ENCODE results near the gene DNAJA3.

The DNAJA3 gene

GRCh38 chr16:4401510-4401909, 24.2 kb upstream of the DNAJA3 start:
- no peak for DNase-seq (ENCODE audit: low read depth)
- peaks cover 11% of the 10 kb centered on the region for H3K36me3 ChIP-seq (ENCODE audit: control insufficient read depth, insufficient read depth, low read length, severe bottlenecking)
- H3K9ac ChIP-seq (ENCODE audit: low read length): no peak overlapping the region
- no peak overlapping the region for H3K4me3 ChIP-seq (ENCODE audit: low read length)
- no peaks in the 10 kb centered on the region for H3K9me3 ChIP-seq (ENCODE audit: control insufficient read depth, low read length)
- peaks cover 2% of the 10 kb centered on the region for H3K4me1 ChIP-seq (ENCODE audit: control insufficient read depth, insufficient read depth, low read length)
- no peaks in the 10 kb centered on the region for H3K27me3 ChIP-seq (replicated peaks; ENCODE audit: control insufficient read depth, insufficient read depth, low read length)

GRCh38 chr16:4402439-4403132, 23.1 kb upstream of the DNAJA3 start:
- Histone ChIP-seq H3K9me3 (ENCODE audit: control insufficient read depth, low read length) (no peaks in the 10 kb centered on the region), H3K9ac (ENCODE audit: low read length) (peak overlapping the region; percentile 45), H3K27me3 (replicated peaks; ENCODE audit: control insufficient read depth, insufficient read depth, low read length) (no peaks in the 10 kb centered on the region), H3K4me3 (ENCODE audit: low read length) (no peak overlapping the region), H3K36me3 (ENCODE audit: control insufficient read depth, insufficient read depth, low read length, severe bottlenecking) (peaks cover 15% of the 10 kb centered on the region), H3K4me1 (ENCODE audit: control insufficient read depth, insufficient read depth, low read length) (peaks cover 2% of the 10 kb centered on the region)
- peak; percentile 93 for DNase-seq (ENCODE audit: low read depth)

- no peak for DNase-seq (ENCODE audit: low read depth)
- Histone ChIP-seq H3K9me3 (ENCODE audit: control insufficient read depth, low read length) (no peaks in the 10 kb centered on the region), H3K9ac (ENCODE audit: low read length) (no peak overlapping the region), H3K27me3 (replicated peaks; ENCODE audit: control insufficient read depth, insufficient read depth, low read length) (no peaks in the 10 kb centered on the region), H3K4me1 (ENCODE audit: control insufficient read depth, insufficient read depth, low read length) (peaks cover 9% of the 10 kb centered on the region), H3K4me3 (ENCODE audit: low read length) (no peak overlapping the region), H3K36me3 (ENCODE audit: control insufficient read depth, insufficient read depth, low read length, severe bottlenecking) (peaks cover 15% of the 10 kb centered on the region)
Observed at GRCh38 chr16:4403133-4403949, 22.3 kb upstream of the DNAJA3 start.

- H3K4me1 ChIP-seq (ENCODE audit: control insufficient read depth, insufficient read depth, low read length): peaks cover 9% of the 10 kb centered on the region
- DNase-seq (ENCODE audit: low read depth): peak; percentile 56
Observed at GRCh38 chr16:4404247-4404966, 21.3 kb upstream of the DNAJA3 start.

DNA sequence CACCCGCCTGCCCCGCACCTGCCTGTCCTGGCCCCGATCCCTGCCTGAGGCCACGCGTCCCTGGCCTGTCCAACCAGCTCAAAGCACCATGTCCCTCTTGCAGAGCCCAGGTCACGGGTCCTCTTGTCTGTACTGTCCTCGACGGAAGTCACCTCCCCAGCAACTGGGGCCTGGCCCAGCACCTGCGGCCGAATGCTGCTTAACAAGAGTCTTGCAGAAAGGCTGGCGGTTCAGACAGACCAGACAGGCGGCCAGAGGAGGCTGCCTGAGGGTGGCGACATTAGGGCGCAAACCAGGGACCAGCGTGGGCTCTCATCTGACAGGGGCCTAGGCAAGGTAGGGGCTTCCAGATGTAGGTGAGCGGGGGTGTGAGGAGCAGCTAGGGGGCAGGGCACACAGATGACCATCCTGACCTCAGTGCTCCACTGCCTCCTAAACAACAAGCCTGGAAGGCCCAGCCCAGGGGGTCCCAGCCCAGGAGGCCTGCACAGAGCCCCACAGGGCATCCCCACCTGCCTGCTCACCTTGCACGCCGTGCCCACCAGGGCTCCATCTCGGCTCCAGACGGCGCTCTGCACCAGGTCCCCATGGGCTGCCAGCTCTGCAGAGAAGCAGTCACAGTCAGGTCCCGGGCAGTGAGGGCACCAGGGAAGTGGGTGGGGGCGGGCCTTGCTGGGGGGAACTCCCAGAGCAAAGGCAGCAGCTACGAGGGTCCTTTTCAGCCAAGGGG, 20.5 kb upstream of the DNAJA3 start:
- Histone ChIP-seq H3K9me3 (ENCODE audit: control insufficient read depth, low read length) (no peaks in the 10 kb centered on the region), H3K4me1 (ENCODE audit: control insufficient read depth, insufficient read depth, low read length) (peaks cover 9% of the 10 kb centered on the region), H3K4me3 (ENCODE audit: low read length) (no peak overlapping the region), H3K9ac (ENCODE audit: low read length) (no peak overlapping the region), H3K27me3 (replicated peaks; ENCODE audit: control insufficient read depth, insufficient read depth, low read length) (no peaks in the 10 kb centered on the region), H3K36me3 (ENCODE audit: control insufficient read depth, insufficient read depth, low read length, severe bottlenecking) (peaks cover 15% of the 10 kb centered on the region)
- no peak for DNase-seq (ENCODE audit: low read depth)

More at GRCh38 chr16:4404247-4404966, 21.3 kb upstream of the DNAJA3 start:
- Histone ChIP-seq H3K4me3 (ENCODE audit: low read length) (no peak overlapping the region), H3K9ac (ENCODE audit: low read length) (no peak overlapping the region), H3K9me3 (ENCODE audit: control insufficient read depth, low read length) (no peaks in the 10 kb centered on the region), H3K27me3 (replicated peaks; ENCODE audit: control insufficient read depth, insufficient read depth, low read length) (no peaks in the 10 kb centered on the region), H3K36me3 (ENCODE audit: control insufficient read depth, insufficient read depth, low read length, severe bottlenecking) (peaks cover 15% of the 10 kb centered on the region)

GRCh38 chr16:4407543-4408322, 17.9 kb upstream of the DNAJA3 start:
- Histone ChIP-seq H3K36me3 (ENCODE audit: control insufficient read depth, insufficient read depth, low read length, severe bottlenecking) (peaks cover 15% of the 10 kb centered on the region), H3K27me3 (replicated peaks; ENCODE audit: control insufficient read depth, insufficient read depth, low read length) (no peaks in the 10 kb centered on the region), H3K9ac (ENCODE audit: low read length) (no peak overlapping the region), H3K4me3 (ENCODE audit: low read length) (no peak overlapping the region), H3K9me3 (ENCODE audit: control insufficient read depth, low read length) (no peaks in the 10 kb centered on the region), H3K4me1 (ENCODE audit: control insufficient read depth, insufficient read depth, low read length) (peaks cover 14% of the 10 kb centered on the region)
- no peak for DNase-seq (ENCODE audit: low read depth)

DNA sequence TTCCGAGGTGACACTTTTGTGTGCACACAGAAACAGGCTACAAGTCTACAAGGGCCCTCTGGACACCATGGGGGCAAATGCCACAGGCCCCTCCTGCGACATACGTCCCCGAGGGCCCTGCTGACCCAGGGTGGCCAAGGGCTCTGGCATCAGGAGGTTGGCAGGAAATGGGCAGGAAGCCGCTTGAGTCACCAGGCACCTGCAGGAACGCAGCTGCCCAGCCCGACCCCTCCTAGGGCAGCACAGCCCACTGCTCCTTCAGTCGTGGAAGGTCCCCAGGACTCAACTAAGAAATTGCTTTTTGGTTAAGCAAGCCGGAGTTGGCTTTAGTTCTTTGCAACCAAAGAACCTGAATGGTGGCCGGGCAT, 17.4 kb upstream of the DNAJA3 start:
- peaks cover 14% of the 10 kb centered on the region for H3K4me1 ChIP-seq (ENCODE audit: control insufficient read depth, insufficient read depth, low read length)
- DNase-seq (ENCODE audit: low read depth): no peak
- no peaks in the 10 kb centered on the region for H3K9me3 ChIP-seq (ENCODE audit: control insufficient read depth, low read length)
- H3K36me3 ChIP-seq (ENCODE audit: control insufficient read depth, insufficient read depth, low read length, severe bottlenecking): peaks cover 15% of the 10 kb centered on the region
- H3K27me3 ChIP-seq (replicated peaks; ENCODE audit: control insufficient read depth, insufficient read depth, low read length): no peaks in the 10 kb centered on the region
- no peak overlapping the region for H3K4me3 ChIP-seq (ENCODE audit: low read length)
- no peak overlapping the region for H3K9ac ChIP-seq (ENCODE audit: low read length)

GRCh38 chr16:4409081-4409932, 16.4 kb upstream of the DNAJA3 start:
- H3K4me3 ChIP-seq (ENCODE audit: low read length): no peak overlapping the region
- H3K9me3 ChIP-seq (ENCODE audit: control insufficient read depth, low read length): no peaks in the 10 kb centered on the region
- H3K9ac ChIP-seq (ENCODE audit: low read length): no peak overlapping the region
- DNase-seq (ENCODE audit: low read depth): no peak
- no peaks in the 10 kb centered on the region for H3K27me3 ChIP-seq (replicated peaks; ENCODE audit: control insufficient read depth, insufficient read depth, low read length)
- H3K36me3 ChIP-seq (ENCODE audit: control insufficient read depth, insufficient read depth, low read length, severe bottlenecking): peaks cover 15% of the 10 kb centered on the region
- H3K4me1 ChIP-seq (ENCODE audit: control insufficient read depth, insufficient read depth, low read length): peaks cover 14% of the 10 kb centered on the region

DNA sequence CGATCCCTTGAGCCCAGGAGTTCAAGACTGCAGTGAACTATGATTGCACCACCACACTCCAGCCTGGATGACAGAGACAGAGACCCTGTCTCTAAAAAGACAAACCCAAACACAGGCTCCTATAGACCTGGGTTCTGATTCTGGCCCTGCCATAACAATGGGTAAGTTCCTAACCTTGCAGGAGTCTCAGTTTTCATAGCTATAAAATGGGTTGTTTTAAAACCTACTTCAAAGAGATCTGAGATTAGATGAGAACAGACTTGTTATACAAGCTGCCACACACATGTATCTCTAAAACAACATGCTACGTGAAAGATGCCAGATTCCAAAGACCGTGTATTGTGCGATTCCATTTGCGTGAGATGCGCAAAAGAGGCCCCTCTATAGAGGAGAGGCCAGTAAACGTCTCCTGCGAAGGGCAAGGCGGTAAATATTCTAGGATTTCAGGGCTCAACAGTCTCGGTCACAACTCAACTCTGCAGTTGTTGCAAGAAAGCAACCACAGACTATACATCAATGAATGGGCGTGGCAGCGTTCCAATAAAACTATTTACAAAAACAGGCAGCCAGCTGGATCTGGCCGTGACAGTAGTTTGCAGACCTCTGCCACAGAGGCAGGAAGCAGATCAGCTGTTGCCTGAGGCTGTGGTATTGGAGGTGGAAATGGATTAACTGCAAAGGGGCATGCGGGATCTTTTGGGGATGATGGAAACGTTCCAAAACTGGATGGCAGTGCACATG, 15.2 kb upstream of the DNAJA3 start:
- H3K4me3 ChIP-seq (ENCODE audit: low read length): no peak overlapping the region

More for the DNA sequence above, 15.2 kb upstream of the DNAJA3 start:
- Histone ChIP-seq H3K4me1 (ENCODE audit: control insufficient read depth, insufficient read depth, low read length) (peaks cover 21% of the 10 kb centered on the region), H3K36me3 (ENCODE audit: control insufficient read depth, insufficient read depth, low read length, severe bottlenecking) (peaks cover 7% of the 10 kb centered on the region), H3K9me3 (ENCODE audit: control insufficient read depth, low read length) (no peaks in the 10 kb centered on the region), H3K27me3 (replicated peaks; ENCODE audit: control insufficient read depth, insufficient read depth, low read length) (no peaks in the 10 kb centered on the region), H3K9ac (ENCODE audit: low read length) (no peak overlapping the region)
- DNase-seq (ENCODE audit: low read depth): peak; percentile 96

Measured in adipocyte (in vitro differentiated cells).